Heart left ventricle (tissue), 16 donors: ENCODE data around the gene SLC6A18. TPM values are rescaled to one million over a fixed set of nuclear protein-coding genes. Genes with fewer than 3 reads are reported as not detected.

Experiments used
- ATAC-seq, 4 donors: fragments of 200-7000 bp; cut with Tn5 transposase; one replicate each; pipeline ENCODE4 v1.9.1; 2020 to 2022; ENCODE audit warnings: moderate library complexity in 4 of 4, mild to moderate bottlenecking in 3 of 4, moderate number of reproducible peaks in 1 of 4
- DNase-seq, 5 donors: peaks; one replicate each; pipeline ENCODE4 v3.0.0-alpha.2; 2020
- H3K27ac ChIP-seq, 12 donors: fragments of 200-600 bp; sonication (generic) in 4 of 12; one replicate each; pipeline versions ENCODE4 v1.5.0 to v1.8.0; 2016 to 2022; ENCODE audit warnings: mild to moderate bottlenecking in 2 of 12
- H3K27me3 ChIP-seq, 9 donors: fragments of 200-600 bp; sonication (generic) in 2 of 9; one replicate each; pipeline versions ENCODE4 v1.5.1 to v1.8.0; 2016 to 2022; ENCODE audit warnings: mild to moderate bottlenecking in 3 of 9
- H3K36me3 ChIP-seq, 9 donors: fragments of 200-600 bp; sonication (generic) in 2 of 9; one replicate each; pipeline versions ENCODE4 v1.5.0 to v1.8.0; 2018 to 2022; ENCODE audit warnings: mild to moderate bottlenecking in 2 of 9
- H3K4me1 ChIP-seq, 12 donors: fragments of 200-600 bp; sonication (generic) in 4 of 12; one replicate each; pipeline versions ENCODE4 v1.5.0 to v1.8.0; 2016 to 2022; ENCODE audit warnings: mild to moderate bottlenecking in 3 of 12
- H3K4me3 ChIP-seq, 12 donors: fragments of 200-600 bp; sonication (generic) in 4 of 12; one replicate each; pipeline versions ENCODE4 v1.5.0 to v1.8.0; 2017 to 2022; ENCODE audit warnings: mild to moderate bottlenecking in 9 of 12, moderate library complexity in 4 of 12
- H3K9me3 ChIP-seq, 12 donors: fragments of 200-600 bp; sonication (generic) in 4 of 12; one replicate each; pipeline versions ENCODE4 v1.5.0 to v1.8.0; 2016 to 2022; ENCODE audit warnings: mild to moderate bottlenecking in 1 of 12
- POLR2A ChIP-seq, 2 donors: fragments of 450-650 bp; IDR thresholded peaks; one replicate each; pipeline ENCODE4 v1.6.1; 2017; ENCODE audit warnings: antibody characterized with exemption in 2 of 2, mild to moderate bottlenecking in 2 of 2, moderate library complexity in 2 of 2
- WGBS, 4 donors: extraction: QIAGEN DNeasy Blood & Tissue Kit in 2 of 4; methylation state at CpG; one replicate each; pipeline versions ENCODE4 v1.1.5 to v1.1.7; 2013 to 2018; 5-methylcytosine and 5-hydroxymethylcytosine counted together
- intact Hi-C, 10 donors: fragments of 100-400 bp; cut with DNase I; formaldehyde crosslinking; loops; one replicate each; pipeline versions ENCODE4 v1.11.1 to v1.14.2; 2022
- polyA plus RNA-seq, 2 donors: library from polyadenylated mRNA; stranded (reverse); fragments of 200-250 nt; gene quantifications; one replicate each; pipeline ENCODE4 v1.2.3, GENCODE V29; 2013
- total RNA-seq, 9 donors: library from RNA; depleted of rRNA in 2 of 9; stranded (reverse); fragments of >200 nt in 2 of 9; fragmentation: NEBNext Ultra II Directional in 3 of 9; extraction: Animal tissue kit (Norgen Biotek cat#: 25700) in 3 of 9; gene quantifications; one replicate each; pipeline versions ENCODE4 v1.1.0 to v1.2.4, GENCODE V29; 2016 to 2023
- TF ChIP-seq, protein P1 (sequence below), 12 donors: fragments of 200-600 bp; sonication (generic) in 4 of 12; IDR thresholded peaks; one replicate each; pipeline versions ENCODE4 v1.5.0 to v1.8.0; 2018 to 2022; ENCODE audit warnings: antibody characterized with exemption in 12 of 12, mild to moderate bottlenecking in 5 of 12
- donor health status: ischemic (EF 13 %, LVEDD 7.1; RV severe dilation, severe dysfunction).
- donor health status: healthy with polysubstance abuse.
- donor health status: DM: no; HTN: yes; CAD: no.
- donor health status: DM: no; HTN: no; CAD: no.
- donor health status: ischemic (EF 25% LVEDD 6.9; RV normal size, moderate dysfunction).
- donor health status: ischemic (EF 25% LVEDD 5.7; RV mildly dilated, moderate dysfunction).
- donor health status: healthy.
- donor health status: DM: yes; HTN: yes; CAD: no.
- donor health status: ischemic (EF 35%, LVEDD 5.7; RV mildly dilated, moderate dysfunction).
- donor health status: nonischemic (EF 11% LVEDD 7.7; RV severe dilation, severe dysfunction).
- donor health status: DM: yes; HTN: yes; CAD: no.
- donor health status: PGD.
- donor health status: ischemic (EF 29% LVEDD 5.4; RV normal size, mild dysfunction).
- donor health status: nonischemic (EF 23%, LVEDD 6.1; RV moderate dilation, normal function).

The SLC6A18 gene
- total and polyA plus RNA-seq, 11 donors, result not detected

DNA sequence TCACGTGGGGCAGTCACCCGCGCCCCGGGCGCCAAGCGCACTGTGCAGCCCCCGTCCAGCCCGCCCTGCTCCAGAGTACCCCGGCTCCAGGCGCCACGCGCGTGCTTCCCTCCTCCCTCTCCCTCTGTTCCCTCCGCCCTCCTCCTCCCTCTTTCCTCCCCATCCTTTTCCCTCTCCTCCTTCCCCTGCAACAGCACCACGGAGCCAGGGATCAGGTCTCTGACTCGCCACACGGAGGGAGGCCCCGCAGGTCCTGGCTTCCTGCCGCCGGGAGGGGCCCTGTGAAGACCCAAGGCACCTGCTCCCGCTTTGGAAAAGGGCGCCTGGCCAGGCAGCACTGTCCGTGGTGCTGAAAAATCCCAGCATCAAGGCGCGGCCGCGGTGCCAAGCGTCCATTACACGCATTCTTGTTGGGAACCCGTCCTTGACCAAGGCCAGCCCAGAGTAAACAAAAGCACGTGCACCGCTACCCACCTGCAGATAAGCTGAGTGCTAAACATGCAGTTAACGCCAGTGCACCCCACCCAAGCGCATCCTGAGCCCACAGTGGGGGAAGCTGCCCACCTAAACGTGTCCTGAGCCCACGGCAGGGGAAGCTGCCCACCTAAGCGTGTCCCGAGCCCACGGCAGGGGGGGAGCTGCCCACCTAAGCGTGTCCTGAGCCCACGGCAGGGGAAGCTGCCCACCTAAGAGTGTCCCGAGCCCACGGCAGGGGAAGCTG is 21.7 kb downstream of the SLC6A18 start:
- no peaks in the 10 kb centered on the region for H3K36me3 ChIP-seq
- peaks cover 0 to 10% (median 0%) of the 10 kb centered on the region in 12 donors for H3K4me1 ChIP-seq
- TF ChIP-seq POLR2A (IDR thresholded peaks at IDR 0.05), result no peak
- TF ChIP-seq, protein P1, sequence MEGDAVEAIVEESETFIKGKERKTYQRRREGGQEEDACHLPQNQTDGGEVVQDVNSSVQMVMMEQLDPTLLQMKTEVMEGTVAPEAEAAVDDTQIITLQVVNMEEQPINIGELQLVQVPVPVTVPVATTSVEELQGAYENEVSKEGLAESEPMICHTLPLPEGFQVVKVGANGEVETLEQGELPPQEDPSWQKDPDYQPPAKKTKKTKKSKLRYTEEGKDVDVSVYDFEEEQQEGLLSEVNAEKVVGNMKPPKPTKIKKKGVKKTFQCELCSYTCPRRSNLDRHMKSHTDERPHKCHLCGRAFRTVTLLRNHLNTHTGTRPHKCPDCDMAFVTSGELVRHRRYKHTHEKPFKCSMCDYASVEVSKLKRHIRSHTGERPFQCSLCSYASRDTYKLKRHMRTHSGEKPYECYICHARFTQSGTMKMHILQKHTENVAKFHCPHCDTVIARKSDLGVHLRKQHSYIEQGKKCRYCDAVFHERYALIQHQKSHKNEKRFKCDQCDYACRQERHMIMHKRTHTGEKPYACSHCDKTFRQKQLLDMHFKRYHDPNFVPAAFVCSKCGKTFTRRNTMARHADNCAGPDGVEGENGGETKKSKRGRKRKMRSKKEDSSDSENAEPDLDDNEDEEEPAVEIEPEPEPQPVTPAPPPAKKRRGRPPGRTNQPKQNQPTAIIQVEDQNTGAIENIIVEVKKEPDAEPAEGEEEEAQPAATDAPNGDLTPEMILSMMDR (IDR thresholded peaks at IDR 0.05), result no peak
- H3K9me3 ChIP-seq, result no peaks in the 10 kb centered on the region
- peaks cover 8 to 76% (median 32%) of the 10 kb centered on the region in 9 donors for H3K27me3 ChIP-seq
- no peak overlapping the region for H3K27ac ChIP-seq
- 12 to 23% (median 21%) methylated on average over 34 to 43 of the region's 43 CpGs for WGBS, 4 donors
- intact Hi-C loops, result no loop called here
- DNase-seq, result peak in 3 of 5 donors; percentile 27 to 47 (median 46)
- H3K4me3 ChIP-seq, result no peak overlapping the region
- peak in 1 of 4 donors; percentile 51 for ATAC-seq

DNA sequence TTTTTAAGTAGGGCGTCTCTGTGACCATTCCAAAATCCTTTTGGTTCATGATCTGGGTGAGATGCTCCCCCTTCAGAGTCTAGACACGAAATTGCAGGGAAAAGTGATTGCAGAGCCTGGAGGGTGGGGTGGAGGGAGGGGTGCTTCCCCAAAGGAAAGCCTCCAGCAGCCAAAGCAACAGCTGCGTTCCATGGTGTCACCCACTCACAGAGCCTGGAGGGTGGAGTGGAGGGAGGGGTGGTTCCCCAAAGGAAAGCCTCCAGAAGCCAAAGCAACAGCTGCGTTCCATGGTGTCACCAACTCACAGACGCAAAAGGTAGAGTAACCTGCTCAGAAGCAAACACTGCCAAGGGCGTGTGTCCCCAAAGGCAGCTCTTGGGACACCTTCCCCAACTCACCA is 22.6 kb downstream of the SLC6A18 start:
- Histone ChIP-seq H3K4me1 (peaks cover 0 to 10% (median 0%) of the 10 kb centered on the region in 12 donors), H3K36me3 (no peaks in the 10 kb centered on the region), H3K27ac (no peak overlapping the region), H3K9me3 (no peaks in the 10 kb centered on the region), H3K4me3 (no peak overlapping the region), H3K27me3 (peaks cover 8 to 80% (median 32%) of the 10 kb centered on the region in 9 donors)
- intact Hi-C loops, result no loop called here
- DNase-seq, result no peak
- 56 to 74% (median 69%) methylated on average over 6 of the region's 6 CpGs for whole genome bisulfite sequencing, 4 donors
- ATAC-seq, result no peak
- no peak for TF ChIP-seq POLR2A (IDR thresholded peaks at IDR 0.05)
- TF ChIP-seq, protein P1 (IDR thresholded peaks at IDR 0.05), result no peak

DNA sequence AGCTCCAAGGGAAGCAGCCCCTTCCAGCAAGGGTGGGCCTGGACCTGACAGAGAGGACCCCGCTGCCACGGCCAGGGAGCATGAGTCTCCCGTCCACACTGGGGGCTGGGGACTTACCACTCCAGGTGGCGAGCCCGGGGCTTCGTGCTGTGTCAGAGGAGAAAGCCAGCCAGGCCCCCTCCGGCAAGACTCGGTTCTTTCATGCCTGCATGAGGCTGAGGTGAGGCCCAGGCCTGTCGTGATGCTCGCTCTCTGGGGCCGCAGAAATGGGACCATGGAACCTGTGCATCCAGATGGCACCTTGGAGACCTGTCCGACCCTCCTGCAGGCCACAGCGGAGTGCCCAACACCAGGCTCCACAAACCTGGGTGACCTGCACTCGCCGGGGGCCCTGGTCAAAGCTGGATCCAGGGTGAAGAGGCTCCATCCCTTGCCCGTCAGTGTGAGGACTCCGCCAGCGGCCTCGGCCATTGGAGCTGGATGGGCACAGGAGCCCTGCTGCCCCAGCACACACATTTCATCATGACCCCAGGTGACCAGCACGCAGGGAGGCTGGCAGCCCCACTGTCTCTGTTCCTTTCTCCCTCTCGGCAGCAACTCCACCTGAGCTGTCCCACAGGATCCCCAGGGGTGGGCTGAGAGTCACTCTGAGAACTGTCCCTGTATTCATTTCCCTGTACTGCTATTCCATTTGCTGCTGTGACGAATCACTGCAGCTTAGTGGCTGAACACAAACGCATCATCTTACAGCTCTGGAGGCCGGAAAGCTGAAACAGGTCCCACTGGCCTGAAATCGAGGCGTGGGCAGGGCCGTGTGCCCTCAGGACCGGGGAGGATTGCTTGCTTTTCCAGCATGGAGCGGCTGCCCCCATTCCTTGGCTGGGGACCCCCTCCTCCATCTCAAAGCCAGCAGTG is 24.4 kb downstream of the SLC6A18 start:
- H3K4me3 ChIP-seq, result no peak overlapping the region
- DNase-seq (no peak), ATAC-seq (no peak)
- 68 to 78% (median 75%) methylated on average over 12 to 29 of the region's 29 CpGs for WGBS, 4 donors
- H3K9me3 ChIP-seq, result no peaks in the 10 kb centered on the region
- H3K27ac ChIP-seq, result no peak overlapping the region
- peaks cover 0 to 10% (median 0%) of the 10 kb centered on the region in 12 donors for H3K4me1 ChIP-seq
- intact Hi-C loops, result no loop called here
- peaks cover 2 to 73% (median 23%) of the 10 kb centered on the region in 9 donors for H3K27me3 ChIP-seq
- H3K36me3 ChIP-seq, result no peaks in the 10 kb centered on the region
- TF ChIP-seq, protein P1 (IDR thresholded peaks at IDR 0.05), result no peak
- TF ChIP-seq POLR2A (IDR thresholded peaks at IDR 0.05), result no peak
